ENCODE data around the gene KMO.

KMO gene

GRCh38 chr1:241553886-241554592, 21.9 kb downstream of the KMO start:
- no peak for DNase-seq (ENCODE audit: low read depth)
- no peak overlapping the region for H3K4me3 ChIP-seq (ENCODE audit: control insufficient read depth, low read depth, low read length)
- no peak for TF ChIP-seq CTCF (conservative IDR thresholded peaks at IDR 0.05; ENCODE audit: control insufficient read depth, insufficient read depth, low read depth, low read length)

GRCh38 chr1:241555526-241555925, 23.3 kb downstream of the KMO start:
- no peak overlapping the region for H3K4me3 ChIP-seq (ENCODE audit: control insufficient read depth, low read depth, low read length)
- no peak for DNase-seq (ENCODE audit: low read depth)
- TF ChIP-seq CTCF (conservative IDR thresholded peaks at IDR 0.05; ENCODE audit: control insufficient read depth, insufficient read depth, low read depth, low read length) = no peak

- no peak for TF ChIP-seq CTCF (conservative IDR thresholded peaks at IDR 0.05; ENCODE audit: control insufficient read depth, insufficient read depth, low read depth, low read length)
- H3K4me3 ChIP-seq (ENCODE audit: control insufficient read depth, low read depth, low read length) = no peak overlapping the region
- DNase-seq (ENCODE audit: low read depth) = no peak
Measured at GRCh38 chr1:241557031-241557430, 24.9 kb downstream of the KMO start.

- H3K4me3 ChIP-seq (ENCODE audit: control insufficient read depth, low read depth, low read length) = no peak overlapping the region
- TF ChIP-seq CTCF (conservative IDR thresholded peaks at IDR 0.05; ENCODE audit: control insufficient read depth, insufficient read depth, low read depth, low read length) = no peak
- DNase-seq (ENCODE audit: low read depth) = no peak
Measured at GRCh38 chr1:241557551-241558193, 25.5 kb downstream of the KMO start.

- no peak for TF ChIP-seq CTCF (conservative IDR thresholded peaks at IDR 0.05; ENCODE audit: control insufficient read depth, insufficient read depth, low read depth, low read length)
- DNase-seq (ENCODE audit: low read depth) = no peak
- H3K4me3 ChIP-seq (ENCODE audit: control insufficient read depth, low read depth, low read length) = no peak overlapping the region
Measured at GRCh38 chr1:241560146-241560848, 28.1 kb downstream of the KMO start.

- DNase-seq (ENCODE audit: low read depth) = no peak
- no peak for TF ChIP-seq CTCF (conservative IDR thresholded peaks at IDR 0.05; ENCODE audit: control insufficient read depth, insufficient read depth, low read depth, low read length)
- no peak overlapping the region for H3K4me3 ChIP-seq (ENCODE audit: control insufficient read depth, low read depth, low read length)
Measured at GRCh38 chr1:241560849-241561187, 28.6 kb downstream of the KMO start.

All from fibroblast of mammary gland (primary cell).